Kasumi-1 (cell line): ENCODE data around the gene RHBG.

Source experiments
- DNase-seq, 2 experiments: peaks; one replicate each; lab custom pipeline; 2025; lab: John Stamatoyannopoulos, UW

Gene RHBG

DNA sequence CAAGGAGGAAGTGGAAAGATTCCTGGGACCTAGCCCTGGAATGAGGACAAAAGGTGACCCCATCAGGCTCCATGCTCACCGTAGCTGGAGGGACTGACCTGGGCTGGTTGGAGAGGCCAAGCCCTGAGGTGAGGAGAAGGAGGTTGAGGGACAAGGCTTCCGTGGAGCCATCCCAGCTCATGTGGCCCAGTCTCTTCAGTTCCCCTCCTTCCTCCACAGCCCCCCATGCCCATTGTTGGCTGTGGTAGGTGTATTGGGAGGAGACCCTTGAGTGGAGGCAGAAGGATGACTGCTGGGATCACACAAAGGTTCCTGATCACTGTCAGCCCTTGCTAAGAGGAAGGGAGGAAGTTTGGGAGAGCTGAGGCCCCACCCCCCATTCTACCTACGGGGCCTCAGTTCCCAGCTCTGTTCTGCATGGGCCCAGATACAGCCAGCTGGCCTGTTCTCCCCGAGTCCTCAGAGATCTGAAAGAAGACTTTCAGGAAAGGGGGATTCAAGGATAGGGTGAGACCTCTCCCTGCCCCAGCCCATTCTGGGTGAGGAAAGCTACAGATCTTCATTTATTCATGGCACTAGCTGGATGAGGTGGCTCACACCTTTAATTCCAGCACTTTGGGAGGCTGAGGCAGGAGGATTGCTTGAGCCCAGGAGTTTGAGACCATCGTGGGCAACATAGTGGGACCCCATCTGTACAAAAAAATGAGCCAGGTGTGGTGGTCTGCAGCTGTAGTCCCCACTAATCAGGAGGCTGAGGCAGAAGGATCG is 17.3 kb downstream of the RHBG start:
- DNase-seq: no peak

DNA sequence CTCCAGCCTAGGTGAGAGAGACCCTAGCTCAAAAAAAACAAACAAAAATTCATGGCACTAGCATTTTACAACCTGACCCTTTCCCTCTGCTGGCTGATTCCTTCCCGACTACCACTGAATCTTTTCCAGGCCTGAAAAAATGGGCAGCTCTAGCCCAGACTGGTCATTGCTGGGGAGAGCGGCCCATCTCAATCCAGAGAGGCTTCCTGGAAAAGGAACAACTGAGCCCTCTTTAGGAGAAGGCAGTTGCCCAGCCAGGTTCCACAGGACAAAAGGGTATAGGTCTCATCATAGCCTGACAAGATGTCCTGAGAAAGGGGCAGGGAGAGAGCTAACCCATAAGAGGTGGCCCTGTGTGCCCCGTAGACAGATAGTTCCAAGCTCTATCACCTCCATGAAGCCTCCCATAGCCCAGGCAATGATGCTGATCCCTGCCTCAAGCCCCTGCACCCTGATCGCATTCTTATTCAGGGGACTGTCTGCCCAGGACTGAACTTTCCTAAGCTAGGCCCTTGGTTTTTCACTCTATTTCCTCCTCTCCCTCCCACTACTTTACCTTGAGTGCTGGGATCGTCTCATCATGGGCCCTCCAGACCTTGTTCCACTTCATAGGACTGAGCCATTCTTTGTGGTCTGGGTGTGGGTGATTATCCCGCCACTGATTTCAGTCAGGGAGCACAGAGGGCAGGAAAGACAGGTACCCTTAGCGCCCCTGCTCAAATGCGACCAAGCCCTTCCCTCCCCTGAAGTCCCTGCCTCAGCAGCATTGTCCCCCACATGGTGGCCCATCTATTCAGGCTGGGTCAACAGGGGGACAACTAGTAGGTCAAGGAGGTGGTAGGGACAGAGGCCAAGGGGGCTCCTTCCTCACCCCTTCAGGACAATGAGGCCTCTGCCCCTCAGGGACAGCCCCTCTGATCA is 18.2 kb downstream of the RHBG start:
- no peak for DNase-seq

DNA sequence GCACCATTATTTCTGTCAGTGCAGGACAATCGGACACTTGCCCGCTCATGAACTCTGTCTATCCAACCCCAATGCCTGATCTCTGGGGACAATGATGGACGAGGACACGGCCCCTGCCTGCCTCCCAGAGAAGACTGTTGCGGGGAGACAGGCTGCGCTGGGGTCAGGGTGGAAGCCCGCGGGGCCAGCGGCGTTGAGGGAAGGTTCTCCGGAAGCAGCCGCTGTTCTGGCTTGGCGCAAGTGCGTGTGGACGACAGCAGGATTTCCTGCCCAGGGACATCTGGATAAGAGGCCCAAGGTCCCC is 18.8 kb downstream of the RHBG start:
- DNase-seq: no peak

DNA sequence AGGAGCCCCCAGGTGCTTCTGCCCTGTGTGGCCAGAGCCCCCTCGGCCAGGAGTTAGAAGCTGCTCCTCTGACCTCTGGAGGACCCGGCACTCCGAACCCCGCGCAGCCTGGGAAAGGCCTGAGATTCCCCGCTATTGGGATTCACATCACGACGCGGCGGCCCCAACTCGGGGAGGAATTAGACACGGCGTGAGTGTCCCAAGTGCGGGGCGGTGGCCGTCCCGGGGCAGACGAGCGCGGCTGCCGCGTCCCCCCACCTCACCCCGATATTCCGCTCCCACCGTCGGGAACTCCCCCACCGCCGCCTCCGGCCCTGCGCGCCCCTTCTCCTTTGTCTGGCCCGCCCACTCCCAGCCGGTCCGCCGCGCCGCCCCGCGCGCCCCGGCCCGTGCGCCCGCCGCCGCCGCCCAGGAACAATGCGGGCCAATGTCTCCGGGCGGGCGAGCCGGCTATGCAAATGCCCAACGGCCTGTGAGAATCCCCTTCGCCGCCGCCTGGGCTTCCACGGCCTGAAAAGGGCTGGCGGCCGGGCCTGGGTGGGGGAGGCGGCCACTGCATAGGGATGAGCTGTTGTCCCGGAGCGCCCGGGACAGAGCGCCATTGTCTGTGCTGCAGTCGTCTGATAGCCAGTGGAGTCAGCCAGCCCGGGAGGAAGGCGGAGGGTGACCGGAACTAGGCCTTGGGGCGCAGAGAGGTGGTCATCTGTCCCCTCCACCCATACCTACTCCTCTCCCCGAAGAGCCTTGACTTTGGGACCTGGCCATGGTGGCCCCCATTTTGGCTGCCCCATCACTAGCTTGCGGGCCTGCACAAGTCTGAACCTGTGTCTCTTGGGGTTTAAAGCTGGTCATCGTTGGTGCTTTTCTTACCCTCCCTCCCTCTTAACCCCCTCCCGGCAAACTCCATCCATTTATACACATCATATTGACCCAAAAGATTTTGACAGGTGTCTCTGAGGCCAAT is 19.4 kb downstream of the RHBG start:
- DNase-seq: no peak

DNA sequence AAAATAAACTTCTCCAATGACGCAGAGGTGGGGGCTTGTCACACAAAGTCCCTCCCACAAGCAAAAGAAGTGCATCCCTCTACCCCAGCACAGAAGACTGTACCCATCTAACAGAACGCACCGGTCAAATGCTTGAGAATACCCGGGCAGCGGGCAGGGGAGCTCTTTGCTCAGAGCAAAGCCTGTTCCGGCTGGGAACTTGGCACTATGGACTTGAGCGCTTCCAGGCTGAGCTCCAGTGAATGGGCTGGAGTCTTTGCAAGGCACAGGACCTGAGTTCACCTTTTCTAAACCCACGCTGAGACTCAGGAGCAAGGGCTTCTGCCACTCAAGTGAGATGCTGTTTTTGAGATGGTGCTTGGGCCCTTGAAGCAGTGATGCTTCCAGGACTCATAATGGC is 20.3 kb downstream of the RHBG start:
- DNase-seq: no peak

DNA sequence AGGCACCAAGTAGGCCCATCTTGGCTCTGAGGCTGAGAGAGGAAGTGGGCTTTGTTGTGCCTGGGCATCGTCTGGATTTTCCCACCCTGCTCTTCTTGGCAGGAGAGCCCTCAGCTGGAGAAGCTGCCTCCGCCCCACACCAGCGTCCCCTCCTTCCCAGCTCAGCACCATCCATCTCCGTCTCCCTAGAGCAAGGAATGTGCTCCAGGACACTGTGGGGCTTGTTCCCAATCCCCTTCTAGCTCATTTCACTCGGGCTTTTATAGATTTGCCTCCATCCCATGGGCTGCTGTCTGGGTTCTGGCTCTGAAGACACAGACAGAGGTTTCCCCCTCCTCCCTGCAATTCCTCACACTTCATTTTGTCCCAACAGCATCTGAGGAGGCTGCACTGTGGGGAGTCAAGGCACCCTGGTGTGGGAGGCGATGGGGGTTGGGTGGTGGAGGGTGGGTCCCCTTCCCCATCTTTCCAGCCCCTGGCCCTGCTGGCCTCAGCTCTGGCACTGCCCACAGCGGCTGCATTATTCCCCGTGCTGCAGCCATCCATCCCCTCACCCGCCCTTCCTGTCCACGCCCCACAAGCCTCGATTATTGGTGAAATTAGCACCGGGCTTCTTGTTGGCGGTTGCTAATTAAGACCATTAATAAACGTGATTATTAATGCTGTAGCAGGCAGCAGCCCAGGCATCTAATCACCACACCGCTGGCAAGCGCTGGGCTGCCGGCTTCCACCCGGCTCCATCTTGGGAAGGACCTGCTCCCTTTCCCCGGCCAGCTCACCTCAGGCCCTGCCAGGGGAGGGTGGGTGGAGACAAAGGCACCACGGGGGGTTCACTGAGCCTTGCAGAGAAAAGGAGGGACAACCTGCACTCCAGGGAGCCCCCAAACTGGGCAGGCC is 21.7 kb downstream of the RHBG start:
- no peak for DNase-seq

DNA sequence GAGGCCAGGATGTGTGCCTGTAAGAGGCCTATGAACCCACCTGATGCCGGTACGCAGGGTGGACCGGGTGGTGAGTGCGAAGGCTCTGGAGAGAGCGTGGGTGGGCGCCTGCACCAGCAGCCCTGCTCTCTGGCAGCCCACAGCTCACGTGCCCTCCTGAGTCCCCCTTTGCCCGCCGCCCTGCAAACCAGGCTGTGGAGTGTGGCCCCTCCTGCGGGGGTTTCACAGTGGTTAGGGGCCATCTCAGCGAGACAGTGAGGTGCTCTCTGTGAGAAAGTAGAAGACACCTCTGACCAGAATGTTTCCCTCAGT is 22.3 kb downstream of the RHBG start:
- no peak for DNase-seq

DNA sequence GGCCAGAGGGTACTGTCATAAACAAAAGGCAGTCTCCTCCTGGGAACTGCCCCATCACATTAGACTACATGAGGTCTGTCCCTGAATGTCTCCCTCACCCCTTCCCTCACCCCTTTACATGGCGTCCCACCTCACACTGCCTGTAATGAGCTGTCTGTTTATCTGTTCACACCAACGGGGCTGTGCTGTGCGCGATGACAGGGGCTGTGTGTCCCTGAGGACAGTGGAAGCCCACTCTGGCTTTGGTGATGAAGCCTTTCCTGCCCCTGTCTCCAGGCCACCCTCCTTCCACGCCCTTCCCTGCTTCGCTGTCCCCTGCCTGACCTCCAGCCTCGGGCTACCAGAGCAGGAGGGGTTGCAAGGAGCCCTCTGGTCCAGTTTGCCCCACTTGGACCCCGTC is 22.7 kb downstream of the RHBG start:
- no peak for DNase-seq

DNA sequence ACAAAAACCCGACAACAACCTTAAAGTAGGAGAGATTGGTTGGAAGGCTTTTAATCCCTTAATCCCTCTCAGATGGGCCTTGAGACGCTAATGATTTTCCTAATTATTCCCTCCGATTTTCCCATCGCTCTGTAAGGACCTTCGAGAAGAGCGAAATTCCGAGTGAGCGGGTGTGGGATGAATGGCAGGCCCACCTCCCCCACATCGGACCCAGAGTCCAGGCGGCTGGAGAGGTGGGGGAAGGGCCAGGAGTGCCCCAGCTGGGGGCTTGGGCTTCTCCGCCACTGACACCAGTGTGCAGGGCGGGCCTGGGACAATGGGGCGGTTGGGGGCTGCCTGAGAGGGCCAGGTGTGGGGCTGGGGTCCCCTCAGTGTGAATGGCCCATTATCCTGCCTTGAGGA is 23.4 kb downstream of the RHBG start:
- no peak for DNase-seq

DNA sequence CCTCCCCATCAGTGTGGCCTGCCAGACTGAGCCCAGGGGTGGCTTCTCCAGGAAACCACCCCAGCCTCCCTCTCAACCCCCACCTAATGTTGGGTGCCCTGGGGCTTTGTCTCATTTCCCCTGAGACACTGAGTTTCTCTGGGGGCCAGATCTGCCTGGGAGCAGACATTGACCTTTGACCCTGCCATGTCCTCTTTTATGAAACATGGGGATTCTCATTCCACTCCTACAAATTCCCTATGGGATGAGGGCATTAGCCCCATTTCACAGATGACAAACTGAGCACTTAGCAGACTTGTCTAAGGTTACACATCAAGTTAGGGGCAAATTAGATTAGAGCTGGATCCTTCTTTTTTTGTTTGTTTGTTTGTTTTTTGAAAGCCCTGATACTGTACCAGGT is 24.1 kb downstream of the RHBG start:
- no peak for DNase-seq

DNA sequence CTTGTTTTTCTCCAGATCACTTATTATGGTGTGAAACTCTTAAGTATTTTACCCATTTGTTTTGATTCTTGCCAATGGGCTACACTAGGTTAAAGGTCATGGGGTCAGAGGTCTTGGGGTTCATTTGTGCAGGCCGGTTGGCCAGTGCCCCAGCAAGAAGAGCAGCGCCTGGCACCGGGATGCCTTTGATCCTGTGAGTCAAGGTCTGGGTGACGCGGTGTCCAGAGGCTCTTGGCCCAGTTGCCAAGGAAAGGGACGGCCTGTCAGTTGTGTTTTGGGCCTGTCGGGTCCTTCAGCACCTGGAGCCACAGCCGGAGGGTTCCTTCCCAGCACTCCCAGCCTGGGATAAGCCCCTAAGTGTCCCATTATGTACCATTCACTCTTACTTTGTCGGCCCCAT is 25.1 kb downstream of the RHBG start:
- no peak for DNase-seq

DNA sequence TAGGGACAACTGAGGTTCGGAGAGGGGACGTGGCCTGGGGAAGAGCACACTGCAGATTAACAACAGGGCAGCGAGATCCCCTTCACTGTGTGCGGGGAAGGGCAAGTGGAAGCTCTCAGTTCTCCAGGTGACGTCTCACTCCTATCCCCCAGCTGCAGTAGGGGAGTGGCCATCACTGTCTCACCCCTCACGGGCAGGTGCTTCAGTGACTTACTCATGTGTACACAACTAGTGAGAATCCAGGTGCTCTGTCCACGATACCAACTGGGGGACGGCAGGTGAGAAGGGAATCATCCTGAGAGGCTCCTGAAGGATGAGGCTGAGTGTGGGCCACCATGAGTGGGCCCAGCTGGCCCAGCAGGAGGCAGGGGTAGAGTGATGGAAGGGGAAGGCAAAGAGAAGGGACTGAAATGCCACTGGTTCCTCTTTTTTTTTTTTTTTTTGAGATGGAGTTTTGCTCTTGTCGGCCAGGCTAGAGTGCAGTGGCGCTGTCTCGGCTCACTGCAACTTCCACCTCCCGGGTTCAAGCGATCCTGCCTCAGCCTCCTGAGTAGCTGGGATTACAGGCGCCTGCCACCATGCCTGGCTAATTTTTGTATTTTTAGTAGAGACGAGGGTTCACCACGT is 25.9 kb downstream of the RHBG start:
- DNase-seq: peak; percentile 40 to 41

DNA sequence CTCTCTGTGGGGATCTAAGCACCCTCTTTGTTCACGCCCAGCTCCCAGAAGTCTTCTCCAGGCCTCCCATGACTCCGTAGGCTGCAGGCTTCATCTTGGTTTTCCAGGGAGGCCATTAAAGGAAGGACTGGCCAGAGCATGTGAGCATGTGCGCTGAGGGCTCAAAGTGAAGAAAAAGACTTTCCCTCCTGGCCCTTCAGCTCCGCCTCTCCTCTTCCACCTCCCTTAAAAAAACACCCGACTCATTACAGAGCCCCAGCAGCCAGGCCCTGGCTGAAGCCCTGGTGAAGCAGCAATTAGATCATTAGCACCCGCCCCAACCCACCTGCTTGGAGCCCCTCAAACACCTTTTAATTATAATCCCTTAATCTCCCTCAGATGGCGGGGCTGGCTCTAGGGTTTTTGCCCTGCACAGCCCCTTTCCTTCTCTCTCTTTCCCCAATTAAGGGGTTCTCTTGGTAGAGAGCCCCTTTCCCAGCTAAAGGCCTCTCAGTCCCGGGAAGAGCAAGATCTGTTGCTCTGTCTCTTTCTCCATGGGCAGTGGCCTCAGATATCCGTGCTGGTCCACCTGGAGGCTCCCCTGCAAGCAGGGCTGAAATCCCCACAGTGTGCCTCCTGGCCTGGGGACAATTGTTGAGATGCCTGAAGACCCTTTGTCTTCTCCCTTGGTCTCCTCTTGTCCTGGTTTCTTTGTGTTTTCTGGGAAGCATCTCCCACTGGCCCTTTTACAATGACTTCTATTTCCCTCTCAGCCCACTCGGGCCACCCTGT is 30.5 kb downstream of the RHBG start:
- no peak for DNase-seq

DNA sequence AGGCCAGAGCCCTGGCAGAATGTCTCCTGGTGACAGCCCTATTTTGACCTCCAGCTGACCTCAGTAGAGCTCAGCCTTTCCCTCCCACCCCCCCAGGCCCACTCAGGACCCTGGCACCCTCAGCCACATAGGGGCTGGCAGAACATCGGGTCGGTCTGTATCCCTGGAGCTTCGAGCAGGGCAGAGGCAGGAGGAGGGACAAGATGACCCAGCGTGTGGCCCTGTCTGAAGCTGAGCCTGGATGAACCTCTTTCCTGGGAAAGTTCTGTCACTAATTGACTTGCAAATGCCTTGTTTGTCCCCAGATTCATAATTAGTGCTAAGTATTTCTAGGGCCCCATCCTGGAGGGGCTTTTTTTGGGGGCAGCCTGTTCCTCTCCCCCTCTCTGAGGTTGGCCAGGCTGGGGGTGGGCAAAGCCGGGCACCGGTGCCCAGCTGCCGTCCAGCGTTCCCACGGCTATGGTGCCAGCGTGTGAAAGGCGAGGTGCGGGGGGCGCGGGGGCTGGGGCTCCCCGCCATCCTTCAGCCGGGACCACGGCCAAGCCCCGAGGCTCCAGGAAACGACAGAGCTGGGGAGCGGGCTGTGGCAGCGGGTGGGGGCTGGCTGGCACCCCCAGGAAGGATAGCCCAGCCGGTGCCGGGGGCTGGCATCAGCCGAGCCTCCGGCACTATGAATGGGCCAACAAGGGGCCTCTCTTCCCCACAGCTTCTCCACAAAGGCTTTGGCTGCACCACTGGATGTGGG is 31.4 kb downstream of the RHBG start:
- DNase-seq: no peak

DNA sequence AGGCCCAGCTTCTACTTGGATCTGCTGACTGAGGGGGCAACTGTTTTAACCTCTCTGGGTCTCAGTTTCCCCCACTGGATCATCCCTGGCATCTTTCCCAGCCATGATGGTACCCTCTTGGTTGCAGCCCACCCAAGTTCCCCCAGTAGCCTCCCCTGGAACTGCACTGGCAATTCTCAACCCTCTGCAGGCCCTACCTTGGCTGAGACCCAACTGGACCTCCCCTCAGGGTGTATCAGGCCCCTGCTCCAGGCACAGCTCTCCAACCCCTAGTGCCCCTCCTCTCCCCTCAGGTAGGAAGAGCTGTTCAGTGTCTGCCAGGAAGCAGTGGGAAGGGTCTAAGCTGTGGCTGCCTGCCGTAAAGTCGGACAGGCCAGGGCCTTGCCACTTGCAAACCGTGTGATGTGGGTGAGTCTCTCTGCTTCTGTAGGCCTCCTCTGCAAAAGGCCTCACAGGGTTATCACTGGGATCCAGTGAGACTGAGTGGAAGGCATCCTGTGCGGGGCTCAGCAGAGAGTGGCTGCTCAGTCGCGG is 32.1 kb downstream of the RHBG start:
- no peak for DNase-seq

DNA sequence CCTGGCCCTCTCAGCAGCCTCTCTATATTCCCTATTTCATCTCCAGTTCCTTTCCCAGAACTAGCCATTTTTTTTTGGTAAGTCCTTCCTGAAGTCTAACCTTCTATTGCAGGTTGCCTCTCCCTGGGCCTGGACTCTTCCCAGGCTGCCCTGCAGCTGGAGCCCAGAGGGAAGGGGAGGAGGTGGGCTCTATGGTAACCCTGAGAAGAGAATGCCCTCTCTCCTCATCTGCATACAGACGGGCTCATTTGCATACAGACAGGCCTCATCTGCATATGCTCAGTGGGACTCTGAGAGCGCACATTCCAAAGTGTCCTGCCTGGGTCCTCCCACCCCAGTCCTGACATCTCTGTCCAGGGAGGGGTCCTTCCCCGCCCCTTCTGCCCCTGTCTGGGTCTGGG is 32.7 kb downstream of the RHBG start:
- DNase-seq: no peak

DNA sequence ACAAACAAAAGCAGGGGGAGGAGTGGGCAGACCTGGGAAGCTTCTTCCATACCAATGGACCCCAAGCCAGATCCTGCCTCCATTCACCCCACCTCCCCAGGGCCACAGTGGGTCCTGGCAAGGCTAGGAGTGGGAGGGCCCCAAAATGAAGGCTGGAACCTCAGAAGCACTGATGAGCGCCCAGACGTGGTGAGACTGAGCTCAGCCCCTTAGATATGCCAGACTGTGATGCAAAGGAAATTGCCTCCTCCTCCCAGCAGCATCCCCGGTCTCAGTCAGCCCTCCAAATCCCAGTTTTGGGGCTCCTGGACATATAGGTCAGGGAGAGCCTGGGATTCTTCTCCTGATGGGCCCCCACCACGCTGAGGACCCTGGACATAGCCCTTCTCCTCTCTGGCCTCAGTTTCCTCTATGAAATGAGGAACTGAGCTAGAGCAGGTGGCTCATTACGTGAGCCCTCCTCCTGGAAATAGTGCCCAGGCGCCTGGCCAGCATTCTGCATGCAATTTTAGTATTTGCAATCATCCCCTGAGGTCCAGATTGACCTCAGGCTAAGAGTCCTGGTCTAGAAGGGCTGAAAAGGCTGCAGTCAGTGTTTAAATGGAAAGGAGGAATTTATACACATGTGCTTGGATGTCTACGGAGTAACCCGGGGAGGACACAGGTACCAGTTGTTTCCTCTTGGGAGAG is 33.5 kb downstream of the RHBG start:
- no peak for DNase-seq

DNA sequence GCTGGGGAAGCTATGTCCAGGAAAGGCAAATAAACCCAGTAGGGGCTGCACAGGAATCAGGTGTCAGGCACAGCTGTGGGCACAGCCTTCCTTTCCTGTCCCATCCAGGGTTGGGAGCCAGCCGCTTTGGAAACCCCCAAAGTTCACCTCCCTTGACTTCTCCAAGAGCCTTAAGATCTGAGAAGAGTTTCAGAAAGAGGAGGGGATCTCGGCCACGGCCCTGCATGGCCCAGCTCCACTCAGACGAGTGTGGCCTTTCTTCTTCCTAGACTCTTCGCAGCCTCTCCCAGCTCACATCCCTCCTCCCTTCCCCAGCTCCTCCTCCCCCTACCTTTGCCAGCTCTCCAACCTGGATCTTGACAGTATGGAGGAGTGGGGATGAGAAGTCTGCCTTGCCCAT is 36.7 kb downstream of the RHBG start:
- no peak for DNase-seq

DNA sequence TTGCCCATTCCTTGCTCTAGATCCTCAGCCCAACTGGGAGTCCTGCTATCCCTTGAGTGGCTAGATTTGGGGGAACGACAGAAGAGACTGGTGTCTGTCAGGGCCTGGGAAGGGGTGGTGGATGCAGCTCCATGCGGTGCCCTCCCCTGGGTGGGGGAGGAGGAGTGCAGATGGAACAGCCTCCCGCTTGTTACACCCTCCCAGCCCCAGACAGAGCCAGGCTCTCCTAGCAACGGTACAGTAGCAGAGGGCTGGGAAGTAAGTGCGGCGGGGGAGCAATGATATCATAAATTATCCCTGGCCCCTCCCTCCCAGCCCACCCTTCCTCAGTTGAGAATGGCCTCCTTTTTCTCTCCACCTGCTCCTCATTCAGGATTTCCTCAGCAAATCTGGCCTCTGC is 37.2 kb downstream of the RHBG start:
- no peak for DNase-seq
